Spleen (tissue), 7 donors: Measurements from ENCODE around the gene OPCML.

Source experiments
- CTCF ChIP-seq, 11 experiments: fragments of 200-600 bp in 7 of 11; fragments of 450-650 bp in 4 of 11; sonication (generic) in 4 of 11; IDR thresholded peaks in 8 of 11; conservative IDR thresholded peaks in 3 of 11; 1 replicate in 7 of 11; 2 replicates in 4 of 11; pipeline versions ENCODE4 v1.4.0 to v1.8.0; 2016 to 2021; ENCODE audit warnings: antibody characterized with exemption in 11 of 11, inconsistent platforms in 4 of 11, mild to moderate bottlenecking in 1 of 11
- POLR2A ChIP-seq, 3 donors: fragments of 450-650 bp; IDR thresholded peaks; one replicate each; pipeline ENCODE4 v1.5.1; 2017; ENCODE audit warnings: antibody characterized with exemption in 3 of 3, mild to moderate bottlenecking in 1 of 3
- donor health status: DM: no; HTN: no; CAD: no; lungs with moderate emphysema.
- donor health status: DM: no; HTN: no; CAD: no.
- donor health status: DM: no; HTN: no; CAD: no.

GRCh38 chr11:133154781-133155180 lies 377.5 kb downstream of the OPCML start:
- TF ChIP-seq CTCF (IDR thresholded peaks at IDR 0.05 in 8 of 11, conservative IDR thresholded peaks at IDR 0.05 in 3 of 11) (no peak), POLR2A (IDR thresholded peaks at IDR 0.05) (no peak)
